CD4-positive, alpha-beta T cell (primary cell): ENCODE data around the gene PODN. TPM values are rescaled to one million over a fixed set of nuclear protein-coding genes. Genes with fewer than 3 reads are reported as not detected.

Experiments used
- ATAC-seq: fragments of 200-7000 bp; cut with Tn5 transposase; one replicate; pipeline ENCODE4 v1.10.0; 2022; ENCODE audit warnings: mild to moderate bottlenecking; ENCODE audit not compliant: poor library complexity
- CTCF ChIA-PET: fragments of 350-600 bp; sonication (Branson Sonifier 250); formaldehyde crosslinking; loops from one replicate; lab custom pipeline; 2021; ENCODE audit warnings: antibody characterized with exemption, inconsistent platforms; lab: Charles Lee
- POLR2A ChIA-PET: fragments of 350-600 bp; sonication (Branson Sonifier 250); formaldehyde crosslinking; loops from one replicate; lab custom pipeline; 2021; ENCODE audit warnings: antibody characterized with exemption, inconsistent platforms; lab: Charles Lee
- DNase-seq, 14 experiments: peaks; one replicate each; pipeline ENCODE4 v3.0.0-alpha.2; 2013 to 2020; ENCODE audit warnings: mixed read lengths in 2 of 14
- H3K27ac ChIP-seq, 2 donors: one replicate each; pipeline versions ENCODE4 v1.5.1 to v1.7.0; 2013; ENCODE audit warnings: low read length in 2 of 2, low read depth in 1 of 2, mild to moderate bottlenecking in 1 of 2
- H3K27me3 ChIP-seq, 2 experiments: 1 replicate in 1 of 2; 2 replicates in 1 of 2; pipeline versions ENCODE4 v1.6.1 to v1.7.0; 2013; ENCODE audit warnings: low read length in 2 of 2, control low read depth in 1 of 2, mild to moderate bottlenecking in 1 of 2, moderate library complexity in 1 of 2; ENCODE audit not compliant: insufficient read depth in 2 of 2, control insufficient read depth in 1 of 2
- H3K36me3 ChIP-seq: one replicate; pipeline ENCODE4 v1.6.1; 2013; ENCODE audit warnings: low read length, control low read depth; ENCODE audit not compliant: insufficient read depth
- H3K4me1 ChIP-seq: one replicate; pipeline ENCODE4 v1.6.1; 2013; ENCODE audit warnings: low read length, control low read depth; ENCODE audit not compliant: insufficient read depth
- H3K4me3 ChIP-seq: one replicate; pipeline ENCODE4 v1.5.1; 2013; ENCODE audit warnings: mild to moderate bottlenecking, low read length, moderate library complexity
- H3K9me3 ChIP-seq, 2 experiments: 1 replicate in 1 of 2; 2 replicates in 1 of 2; pipeline versions ENCODE4 v1.6.1 to v1.7.0; 2013; ENCODE audit warnings: low read length in 2 of 2, mild to moderate bottlenecking in 2 of 2, control low read depth in 1 of 2, moderate library complexity in 1 of 2; ENCODE audit not compliant: control insufficient read depth in 1 of 2, insufficient read depth in 1 of 2
- H3K27ac Mint-ChIP-seq: one replicate; pipeline ENCODE4 v1.8.0; 2020; ENCODE audit warnings: mixed read lengths
- H3K27me3 Mint-ChIP-seq: one replicate; pipeline ENCODE4 v1.8.0; 2021; ENCODE audit warnings: mixed read lengths
- H3K36me3 Mint-ChIP-seq: one replicate; pipeline ENCODE4 v1.8.0; 2021; ENCODE audit warnings: low read depth, mixed read lengths
- H3K4me1 Mint-ChIP-seq: one replicate; pipeline ENCODE4 v1.8.0; 2021; ENCODE audit warnings: low read depth, mixed read lengths
- H3K4me3 Mint-ChIP-seq: one replicate; pipeline ENCODE4 v1.8.0; 2020; ENCODE audit warnings: mild to moderate bottlenecking, mixed read lengths
- H3K9me3 Mint-ChIP-seq: one replicate; pipeline ENCODE4 v1.8.0; 2020; ENCODE audit warnings: mixed read lengths
- intact Hi-C, 2 experiments: fragments of 100-400 bp; cut with DNase I in 1 of 2; cut with micrococcal nuclease in 1 of 2; formaldehyde crosslinking; loops; one replicate each; pipeline versions ENCODE4 v1.15.1 to v1.9.0; 2023 to 2025; cut with DNase I, micrococcal nuclease
- total RNA-seq, 174 experiments: library from RNA in 2 of 174; stranded (reverse) in 2 of 174; gene quantifications; one replicate each; pipeline ENCODE4 v1.2.3 and lab custom pipeline; 2021 to 2026
- TF ChIP-seq, protein P1 (sequence below): fragments of 200-600 bp; IDR thresholded peaks from one replicate; pipeline ENCODE4 v1.8.0; 2022; ENCODE audit warnings: antibody characterized with exemption, mild to moderate bottlenecking

Gene PODN
- total RNA-seq, 2 experiments from 2014 or later = not detected

DNA sequence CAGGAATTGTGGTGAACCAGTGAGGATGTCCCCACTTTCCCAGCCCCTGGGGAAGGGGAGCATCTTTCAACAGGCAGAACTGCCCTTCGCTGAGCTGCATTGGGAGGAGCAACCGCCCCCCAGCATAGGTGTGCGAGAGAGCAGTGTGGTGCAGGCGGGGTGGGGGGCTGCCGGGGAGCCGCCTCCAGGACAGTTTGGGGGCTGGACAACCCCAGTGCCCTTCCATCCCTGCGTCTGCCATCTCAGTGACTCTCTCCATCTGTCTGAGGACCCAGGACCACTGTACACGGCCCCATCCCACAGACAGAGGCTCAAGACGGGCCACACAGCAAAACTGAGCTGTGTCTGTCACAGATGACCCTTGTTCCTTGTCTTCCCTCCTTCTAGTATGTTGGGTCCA is 14.2 kb downstream of the PODN start:
- Histone ChIP-seq H3K36me3 (no peaks in the 10 kb centered on the region), H3K9me3 (peaks cover 0 to 10% of the 10 kb centered on the region in 2 experiments), H3K27ac (no peak overlapping the region), H3K4me3 (no peak overlapping the region), H3K27me3 (no peaks in the 10 kb centered on the region), H3K4me1 (no peaks in the 10 kb centered on the region)
- ATAC-seq = no peak
- CTCF ChIA-PET = no interaction called here
- Mint-ChIP-seq H3K36me3 (no peaks in the 10 kb centered on the region), H3K4me3 (no peak overlapping the region), H3K4me1 (no peaks in the 10 kb centered on the region), H3K9me3 (no peaks in the 10 kb centered on the region), H3K27ac (no peak overlapping the region), H3K27me3 (no peaks in the 10 kb centered on the region)
- intact Hi-C loops = no loop called here
- DNase-seq = no peak
- TF ChIP-seq, protein P1, sequence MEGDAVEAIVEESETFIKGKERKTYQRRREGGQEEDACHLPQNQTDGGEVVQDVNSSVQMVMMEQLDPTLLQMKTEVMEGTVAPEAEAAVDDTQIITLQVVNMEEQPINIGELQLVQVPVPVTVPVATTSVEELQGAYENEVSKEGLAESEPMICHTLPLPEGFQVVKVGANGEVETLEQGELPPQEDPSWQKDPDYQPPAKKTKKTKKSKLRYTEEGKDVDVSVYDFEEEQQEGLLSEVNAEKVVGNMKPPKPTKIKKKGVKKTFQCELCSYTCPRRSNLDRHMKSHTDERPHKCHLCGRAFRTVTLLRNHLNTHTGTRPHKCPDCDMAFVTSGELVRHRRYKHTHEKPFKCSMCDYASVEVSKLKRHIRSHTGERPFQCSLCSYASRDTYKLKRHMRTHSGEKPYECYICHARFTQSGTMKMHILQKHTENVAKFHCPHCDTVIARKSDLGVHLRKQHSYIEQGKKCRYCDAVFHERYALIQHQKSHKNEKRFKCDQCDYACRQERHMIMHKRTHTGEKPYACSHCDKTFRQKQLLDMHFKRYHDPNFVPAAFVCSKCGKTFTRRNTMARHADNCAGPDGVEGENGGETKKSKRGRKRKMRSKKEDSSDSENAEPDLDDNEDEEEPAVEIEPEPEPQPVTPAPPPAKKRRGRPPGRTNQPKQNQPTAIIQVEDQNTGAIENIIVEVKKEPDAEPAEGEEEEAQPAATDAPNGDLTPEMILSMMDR = no peak
- POLR2A ChIA-PET = no interaction called here

DNA sequence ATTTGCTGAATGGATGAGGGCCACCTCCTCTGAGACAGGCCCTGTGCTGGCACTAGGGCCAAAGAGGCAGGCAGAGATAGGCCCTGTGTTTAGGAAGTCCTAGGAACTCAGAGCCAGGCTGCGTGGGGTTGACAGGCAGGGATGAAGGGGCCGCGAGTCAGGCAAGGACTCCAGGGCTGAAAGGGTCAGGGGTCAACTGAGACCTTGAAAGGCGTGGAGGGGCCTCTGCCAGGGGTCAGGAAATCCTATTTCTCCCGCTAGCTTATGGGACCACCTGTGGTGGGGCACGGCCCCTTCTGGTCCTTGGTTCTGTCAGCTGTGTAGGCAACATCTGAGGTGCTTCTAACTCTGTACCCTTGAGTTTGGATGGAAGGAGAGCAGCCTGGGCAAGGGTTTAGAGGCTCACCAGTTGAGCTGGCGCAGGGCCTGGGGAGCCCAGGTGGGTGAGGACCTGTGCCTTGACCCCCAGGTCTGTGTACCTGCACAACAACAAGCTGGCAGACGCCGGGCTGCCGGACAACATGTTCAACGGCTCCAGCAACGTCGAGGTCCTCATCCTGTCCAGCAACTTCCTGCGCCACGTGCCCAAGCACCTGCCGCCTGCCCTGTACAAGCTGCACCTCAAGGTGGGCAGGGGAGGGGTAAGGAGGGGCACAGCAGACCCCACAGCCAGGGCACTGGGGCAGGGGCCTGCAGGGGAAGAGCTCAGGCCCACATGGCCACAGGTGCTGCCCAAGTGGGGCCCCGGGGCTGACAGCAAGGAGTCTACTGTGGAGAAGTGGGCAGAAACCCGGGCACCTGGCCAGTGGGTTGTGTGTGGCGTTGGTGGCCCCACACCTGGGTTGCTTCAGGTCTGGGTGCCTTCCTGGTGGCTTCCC is 14.9 kb downstream of the PODN start:
- Histone ChIP-seq H3K4me3 (no peak overlapping the region), H3K27ac (no peak overlapping the region), H3K9me3 (peaks cover 0 to 10% of the 10 kb centered on the region in 2 experiments), H3K4me1 (no peaks in the 10 kb centered on the region), H3K36me3 (no peaks in the 10 kb centered on the region), H3K27me3 (no peaks in the 10 kb centered on the region)
- ChIA-PET POLR2A (no interaction called here), CTCF (no interaction called here)
- H3K36me3 Mint-ChIP-seq = no peaks in the 10 kb centered on the region
- no peaks in the 10 kb centered on the region for H3K9me3 Mint-ChIP-seq
- H3K4me1 Mint-ChIP-seq = no peaks in the 10 kb centered on the region
- H3K4me3 Mint-ChIP-seq = no peak overlapping the region
- ATAC-seq = no peak
- no peak for DNase-seq
- H3K27ac Mint-ChIP-seq = no peak overlapping the region
- TF ChIP-seq, protein P1 = no peak
- intact Hi-C loops = no loop called here
- H3K27me3 Mint-ChIP-seq = no peaks in the 10 kb centered on the region

DNA sequence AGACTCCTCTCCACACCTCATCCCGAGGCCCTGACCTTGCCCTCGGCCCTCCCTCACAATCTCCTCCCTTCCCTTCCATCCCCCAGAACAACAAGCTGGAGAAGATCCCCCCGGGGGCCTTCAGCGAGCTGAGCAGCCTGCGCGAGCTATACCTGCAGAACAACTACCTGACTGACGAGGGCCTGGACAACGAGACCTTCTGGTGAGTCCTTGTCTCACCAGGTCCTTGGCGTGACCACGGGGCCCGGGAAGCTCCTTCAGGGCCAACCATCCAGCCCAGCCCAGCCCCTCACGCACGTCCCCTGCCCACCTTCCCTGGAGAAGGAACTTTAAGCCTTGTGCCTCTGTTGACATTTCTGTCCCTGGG is 15.6 kb downstream of the PODN start:
- no peak overlapping the region for H3K4me3 Mint-ChIP-seq
- ChIA-PET POLR2A (no interaction called here), CTCF (no interaction called here)
- H3K27me3 Mint-ChIP-seq = no peaks in the 10 kb centered on the region
- no peak for ATAC-seq
- Histone ChIP-seq H3K9me3 (peaks cover 0 to 10% of the 10 kb centered on the region in 2 experiments), H3K4me1 (no peaks in the 10 kb centered on the region), H3K4me3 (no peak overlapping the region), H3K27ac (no peak overlapping the region), H3K36me3 (no peaks in the 10 kb centered on the region), H3K27me3 (no peaks in the 10 kb centered on the region)
- H3K4me1 Mint-ChIP-seq = no peaks in the 10 kb centered on the region
- no peaks in the 10 kb centered on the region for H3K36me3 Mint-ChIP-seq
- TF ChIP-seq, protein P1 = no peak
- intact Hi-C loops = no loop called here
- no peaks in the 10 kb centered on the region for H3K9me3 Mint-ChIP-seq
- no peak overlapping the region for H3K27ac Mint-ChIP-seq
- no peak for DNase-seq
